Astrocyte (in vitro differentiated cells and primary cell): ENCODE data around the gene ABHD10.

ENCODE experiments used
- EZH2 ChIP-seq: IDR thresholded peaks from 2 replicates; pipeline ENCODE4 v1.6.1; 2012; ENCODE audit warnings: mild to moderate bottlenecking, low read length, inconsistent platforms; ENCODE audit not compliant: insufficient read depth
- TF ChIP-seq, protein P1 (sequence below): IDR thresholded peaks from 2 replicates; pipeline ENCODE4 v1.5.1; 2011; ENCODE audit warnings: low read depth, mild to moderate bottlenecking, inconsistent platforms, low read length, moderate library complexity; ENCODE audit not compliant: insufficient read depth

DNA sequence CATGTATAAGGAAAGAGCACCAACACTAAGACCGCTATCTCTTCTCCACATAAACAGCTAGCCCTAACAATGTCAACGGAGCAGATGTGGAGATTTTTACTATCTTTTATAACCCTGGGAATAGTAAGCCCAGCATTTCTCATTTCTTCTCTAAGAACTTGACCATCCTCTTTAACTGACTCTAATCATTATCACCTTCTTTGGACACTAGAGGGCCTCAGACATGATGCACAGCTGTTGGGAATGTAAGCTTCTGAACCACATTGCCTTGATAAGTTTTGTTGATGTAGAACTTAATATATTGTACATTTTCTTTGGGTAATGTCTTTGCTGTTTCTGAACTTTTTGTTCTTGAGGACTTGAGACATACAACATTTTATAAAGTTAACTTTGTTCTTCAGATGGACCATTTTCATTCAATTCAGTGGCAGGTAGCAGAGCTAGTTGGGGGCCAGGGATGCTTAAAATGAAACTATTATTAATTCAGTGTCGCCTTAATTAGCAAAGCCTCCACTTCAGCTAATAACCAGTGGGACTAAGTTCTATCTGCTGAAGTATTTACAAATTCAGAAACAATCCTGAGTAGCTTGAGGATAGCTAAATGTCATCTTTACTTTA, 10.3 kb downstream of the ABHD10 start:
- TF ChIP-seq EZH2: no peak
- TF ChIP-seq, protein P1, sequence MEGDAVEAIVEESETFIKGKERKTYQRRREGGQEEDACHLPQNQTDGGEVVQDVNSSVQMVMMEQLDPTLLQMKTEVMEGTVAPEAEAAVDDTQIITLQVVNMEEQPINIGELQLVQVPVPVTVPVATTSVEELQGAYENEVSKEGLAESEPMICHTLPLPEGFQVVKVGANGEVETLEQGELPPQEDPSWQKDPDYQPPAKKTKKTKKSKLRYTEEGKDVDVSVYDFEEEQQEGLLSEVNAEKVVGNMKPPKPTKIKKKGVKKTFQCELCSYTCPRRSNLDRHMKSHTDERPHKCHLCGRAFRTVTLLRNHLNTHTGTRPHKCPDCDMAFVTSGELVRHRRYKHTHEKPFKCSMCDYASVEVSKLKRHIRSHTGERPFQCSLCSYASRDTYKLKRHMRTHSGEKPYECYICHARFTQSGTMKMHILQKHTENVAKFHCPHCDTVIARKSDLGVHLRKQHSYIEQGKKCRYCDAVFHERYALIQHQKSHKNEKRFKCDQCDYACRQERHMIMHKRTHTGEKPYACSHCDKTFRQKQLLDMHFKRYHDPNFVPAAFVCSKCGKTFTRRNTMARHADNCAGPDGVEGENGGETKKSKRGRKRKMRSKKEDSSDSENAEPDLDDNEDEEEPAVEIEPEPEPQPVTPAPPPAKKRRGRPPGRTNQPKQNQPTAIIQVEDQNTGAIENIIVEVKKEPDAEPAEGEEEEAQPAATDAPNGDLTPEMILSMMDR: peak; percentile 85
